GM19324 (cell line): ENCODE measurements around the gene CMTM3.
"Not testable (repeated sequence)": the region's sequence is repeated elsewhere in the genome, so short reads cannot be mapped to it uniquely, and the experiment has no call there.

ENCODE experiments used
- ATAC-seq: cut with Tn5 transposase; IDR thresholded peaks from one replicate; pipeline ENCODE4 v1.9.1; 2021; ENCODE audit warnings: mild to moderate bottlenecking, moderate library complexity; ENCODE audit not compliant: unreplicated experiment, low FRiP score

Gene CMTM3

GRCh38 chr16:66604376-66605176 is at the start of gene CMTM3:
Gene CMTM3 (plus strand): TSS chr16:66604704. CDS start chr16:66604806, 102 bp downstream.
- ATAC-seq = peak; percentile 56

GRCh38 chr16:66560107-66560506 is 44.4 kb upstream of the CMTM3 start:
- no peak for ATAC-seq

- ATAC-seq = no peak
These were observed 43.0 kb upstream of the CMTM3 start for GRCh38 chr16:66561381-66562080.

- no peak for ATAC-seq
These were observed 42.1 kb upstream of the CMTM3 start for GRCh38 chr16:66562409-66562808.

GRCh38 chr16:66562986-66563385 is 41.5 kb upstream of the CMTM3 start:
- ATAC-seq = no peak

GRCh38 chr16:66563574-66564334 is 40.8 kb upstream of the CMTM3 start:
- no peak for ATAC-seq

GRCh38 chr16:66566051-66566901 is 38.2 kb upstream of the CMTM3 start, which contains the start of gene CMTM1:
Gene CMTM1 (plus strand): TSS chr16:66566439. CDS start chr16:66566514, 75 bp downstream.
- no peak for ATAC-seq

GRCh38 chr16:66567270-66567669 is 37.2 kb upstream of the CMTM3 start:
- ATAC-seq = not testable (repeated sequence)

- no peak for ATAC-seq
These were observed 36.1 kb upstream of the CMTM3 start for GRCh38 chr16:66568355-66568754.

- ATAC-seq = no peak
These were observed 35.4 kb upstream of the CMTM3 start for GRCh38 chr16:66569131-66569530.

- ATAC-seq = no peak
These were observed 34.6 kb upstream of the CMTM3 start for GRCh38 chr16:66569827-66570405.

- no peak for ATAC-seq
These were observed 32.1 kb upstream of the CMTM3 start for GRCh38 chr16:66572356-66572755.

GRCh38 chr16:66574081-66574480 is 30.4 kb upstream of the CMTM3 start:
- no peak for ATAC-seq

GRCh38 chr16:66574531-66574930 is 30.0 kb upstream of the CMTM3 start:
- ATAC-seq = no peak

GRCh38 chr16:66575060-66575459 is 29.4 kb upstream of the CMTM3 start:
- no peak for ATAC-seq

GRCh38 chr16:66576296-66576695 is 28.2 kb upstream of the CMTM3 start:
- ATAC-seq = no peak

- no peak for ATAC-seq
These were observed 25.6 kb upstream of the CMTM3 start, which contains the start of gene CMTM2 for GRCh38 chr16:66578651-66579531. Gene CMTM2 (plus strand): TSS chr16:66579463. CDS start chr16:66579608, 145 bp downstream.

GRCh38 chr16:66580605-66581209 is 23.8 kb upstream of the CMTM3 start:
- no peak for ATAC-seq
